Fibroblast of pulmonary artery (primary cell): ENCODE measurements around the gene MAST4.

Experiments
- DNase-seq: peaks from one replicate; pipeline ENCODE4 v3.0.0-alpha.2; 2010; ENCODE audit warnings: low read depth
- H3K4me3 ChIP-seq: replicated peaks from 2 replicates; pipeline ENCODE4 v1.5.1; 2011; ENCODE audit warnings: low read depth, mild to moderate bottlenecking, control low read depth, low read length, moderate library complexity
- CTCF ChIP-seq: IDR thresholded peaks from 2 replicates; pipeline ENCODE4 v1.5.1; 2011; ENCODE audit warnings: mild to moderate bottlenecking, control low read depth, low read length, inconsistent platforms; ENCODE audit errors: missing control alignments

The MAST4 gene

GRCh38 chr5:66897356-66897755 is 301.2 kb downstream of the MAST4 start:
- H3K4me3 ChIP-seq = no peak overlapping the region
- no peak for TF ChIP-seq CTCF
- DNase-seq = no peak

GRCh38 chr5:66898241-66898995 is 302.2 kb downstream of the MAST4 start:
- TF ChIP-seq CTCF = no peak
- H3K4me3 ChIP-seq = no peak overlapping the region
- no peak for DNase-seq

DNA sequence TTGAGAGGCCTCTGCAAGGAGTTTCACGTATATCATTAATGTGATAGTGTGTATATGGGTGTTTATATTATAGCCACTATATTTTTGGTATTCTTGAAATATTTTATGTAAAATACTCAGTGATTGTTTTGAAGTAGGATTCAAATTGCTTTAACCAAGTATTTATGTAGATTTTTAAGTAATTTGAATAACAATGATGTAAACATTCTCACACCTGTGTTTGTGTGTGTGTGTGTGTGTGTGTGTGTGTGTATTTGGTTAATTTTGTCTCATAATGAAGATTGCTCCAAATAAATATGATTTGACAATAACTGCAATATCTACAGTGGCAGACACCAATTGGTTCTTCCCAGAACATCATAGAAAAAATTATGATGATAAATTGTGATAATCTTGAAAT is 307.0 kb downstream of the MAST4 start:
- no peak overlapping the region for H3K4me3 ChIP-seq
- no peak for DNase-seq
- TF ChIP-seq CTCF = no peak

GRCh38 chr5:66903709-66904108 is 307.5 kb downstream of the MAST4 start:
- no peak overlapping the region for H3K4me3 ChIP-seq
- TF ChIP-seq CTCF = no peak
- no peak for DNase-seq

- no peak for TF ChIP-seq CTCF
- H3K4me3 ChIP-seq = no peak overlapping the region
- DNase-seq = no peak
These were observed 308.0 kb downstream of the MAST4 start for GRCh38 chr5:66904189-66904588.

DNA sequence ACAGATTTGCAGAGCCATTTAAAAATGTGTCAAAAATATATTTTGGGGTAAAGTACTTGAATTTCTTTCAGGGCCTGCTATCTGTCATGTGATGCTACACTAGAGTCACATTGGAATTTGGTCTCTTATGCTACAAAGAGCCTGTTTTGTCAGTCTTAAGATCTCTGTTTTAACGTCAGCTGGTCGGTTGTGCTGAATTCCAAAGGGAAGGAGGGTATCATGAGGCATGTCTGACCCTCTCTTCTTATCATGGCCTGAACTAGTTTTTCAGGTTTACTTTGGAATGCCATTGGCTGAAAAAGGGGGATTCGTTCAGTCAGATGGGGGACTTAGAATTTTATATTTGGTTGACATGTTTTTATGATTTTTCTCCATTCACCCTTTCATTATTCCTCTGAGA is 309.8 kb downstream of the MAST4 start:
- no peak for TF ChIP-seq CTCF
- no peak for DNase-seq
- no peak overlapping the region for H3K4me3 ChIP-seq

DNA sequence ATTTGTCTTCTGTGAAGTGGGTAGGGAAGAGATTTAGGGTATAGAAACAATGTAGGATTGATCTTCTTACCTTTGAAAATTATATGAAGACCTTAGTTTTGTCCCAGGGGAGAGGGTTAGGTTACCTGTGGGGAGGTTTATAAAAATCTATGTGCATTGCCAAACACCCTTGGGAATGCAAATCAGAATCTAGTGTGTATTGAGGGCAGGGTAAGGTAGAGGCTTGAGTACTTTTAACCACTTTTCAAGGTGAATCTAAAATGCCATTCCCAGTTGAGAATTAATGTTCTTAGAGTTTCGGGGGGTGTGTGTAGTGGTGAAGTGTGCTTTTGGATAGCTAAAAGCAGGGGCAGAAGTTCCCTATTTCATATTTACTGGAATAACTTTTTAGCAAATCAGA is 312.0 kb downstream of the MAST4 start:
- DNase-seq = no peak
- TF ChIP-seq CTCF = no peak
- no peak overlapping the region for H3K4me3 ChIP-seq
